DMS79 (cell line): Measurements from ENCODE around the gene CEMP1.
"Not testable (repeated sequence)": the region's sequence is repeated elsewhere in the genome, so short reads cannot be mapped to it uniquely, and the experiment has no call there.

ENCODE experiments used
- DNase-seq: peaks from one replicate; lab custom pipeline; 2025; lab: John Stamatoyannopoulos, UW

The CEMP1 gene

DNA sequence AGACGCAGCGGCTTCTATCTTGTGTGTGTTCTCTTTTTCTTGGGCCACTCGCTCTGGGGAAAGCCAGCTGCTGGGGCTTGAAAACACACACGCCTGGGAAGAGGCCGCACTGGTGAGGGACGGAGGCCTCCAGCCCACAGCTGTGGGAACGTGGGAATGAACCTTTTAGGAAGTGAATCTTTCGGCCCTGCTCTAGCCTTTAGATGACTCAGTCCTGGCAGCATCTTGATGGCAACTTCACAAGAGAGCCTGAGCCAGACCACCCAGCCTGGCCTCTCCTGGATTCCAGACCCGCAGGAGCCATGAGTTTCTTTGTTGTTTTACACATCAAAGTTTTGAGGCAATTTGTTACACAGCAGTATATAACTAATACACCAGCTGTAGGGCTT, 4.4 kb upstream of the CEMP1 start:
- no peak for DNase-seq

GRCh38 chr16:2534335-2534734, 3.1 kb upstream of the CEMP1 start:
- DNase-seq = not testable (repeated sequence)

- no peak for DNase-seq
Observed at GRCh38 chr16:2533912-2534311, 2.7 kb upstream of the CEMP1 start.

GRCh38 chr16:2533142-2533755, 2.0 kb upstream of the CEMP1 start:
- DNase-seq = not testable (repeated sequence)

GRCh38 chr16:2532494-2533141, 1.4 kb upstream of the CEMP1 start:
- no peak for DNase-seq

DNA sequence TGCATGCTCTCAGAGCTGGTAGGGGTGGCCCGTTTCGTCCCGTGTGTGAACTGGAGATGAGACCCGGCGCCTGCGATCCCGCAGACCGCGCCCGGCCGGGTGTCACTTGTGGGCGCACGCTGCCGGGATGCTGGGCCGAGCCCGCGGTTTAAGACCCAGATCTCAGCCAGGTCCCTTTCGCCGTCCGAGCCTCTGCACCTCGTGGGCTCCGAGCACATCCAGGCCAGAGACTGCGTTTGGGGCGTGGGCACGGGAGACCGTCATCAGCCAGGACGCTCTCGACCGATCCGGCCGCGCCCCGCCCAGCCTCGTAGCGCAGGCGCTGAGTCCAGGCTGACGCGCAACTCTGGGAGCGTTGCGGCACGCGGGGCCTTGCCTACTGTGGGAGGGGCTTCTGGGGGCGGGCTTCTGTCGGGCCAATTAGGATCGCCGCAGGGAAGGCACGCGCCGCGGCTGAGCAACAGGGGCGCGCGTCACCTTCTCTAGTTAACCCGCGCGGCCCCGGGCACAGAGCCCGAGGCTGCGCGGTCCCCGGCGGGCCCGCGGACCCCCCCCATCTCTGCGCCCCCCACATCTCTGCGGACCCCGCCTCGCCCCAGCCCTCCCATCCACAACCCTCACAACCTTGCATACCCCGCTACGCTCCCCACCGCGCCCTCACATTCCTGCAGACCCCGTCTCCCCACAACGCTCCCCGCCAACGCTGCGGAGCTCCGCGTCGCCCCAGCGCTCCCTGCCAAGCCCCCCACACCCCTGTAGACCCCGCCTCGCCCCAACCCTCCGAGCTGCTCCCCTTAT, 687 bp upstream of the CEMP1 start:
- DNase-seq = peak; percentile 82

GRCh38 chr16:2530629-2531318, 434 bp downstream of the CEMP1 start:
- no peak for DNase-seq

GRCh38 chr16:2529961-2530628, 1.1 kb downstream of the CEMP1 start:
- DNase-seq = no peak

DNA sequence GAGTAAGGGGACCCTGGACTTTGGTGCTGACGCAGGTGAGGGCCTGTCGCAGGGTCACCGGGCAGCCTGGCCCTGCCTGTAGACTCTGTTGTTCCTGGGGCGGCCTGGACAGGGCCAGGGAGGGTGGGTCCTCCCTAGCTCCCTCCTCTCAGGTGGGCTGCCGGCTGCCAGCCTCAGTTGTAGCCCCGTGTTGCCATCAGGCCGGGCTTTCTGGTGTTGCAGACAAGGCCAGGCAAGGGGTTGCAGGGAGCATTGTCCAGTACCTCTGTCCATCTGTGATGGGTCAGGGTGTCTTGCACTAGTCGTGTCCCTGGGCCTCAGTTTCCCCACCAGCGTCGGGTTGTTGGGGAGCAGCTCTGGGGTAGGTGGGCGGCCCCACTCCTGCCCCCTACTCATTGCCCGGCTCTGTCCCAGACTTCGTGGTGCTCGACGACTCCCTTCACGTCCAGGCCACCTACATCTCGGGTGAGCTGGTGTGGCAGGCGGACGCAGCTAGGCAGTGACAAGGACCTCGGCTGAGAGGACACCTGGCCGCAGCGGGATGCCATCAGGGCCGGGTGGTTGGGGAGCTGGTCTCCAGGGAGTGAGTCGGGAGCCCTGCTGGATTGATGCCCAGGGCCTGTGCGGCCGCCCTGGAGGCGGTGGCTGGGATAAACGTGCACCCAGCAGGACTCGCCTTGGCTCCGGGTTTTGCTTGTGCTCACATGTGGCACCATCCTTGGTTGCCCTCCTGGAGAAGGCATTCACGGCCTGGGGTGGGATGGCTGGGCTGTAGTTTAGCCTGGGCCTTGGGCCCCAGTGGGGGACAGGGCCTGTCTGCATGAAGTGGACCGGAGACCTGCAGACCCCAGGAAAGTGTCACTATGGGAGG, 1.9 kb downstream of the CEMP1 start:
- no peak for DNase-seq

GRCh38 chr16:2528161-2529060, 2.8 kb downstream of the CEMP1 start:
- no peak for DNase-seq

- DNase-seq = no peak
Observed at GRCh38 chr16:2527784-2528100, 3.5 kb downstream of the CEMP1 start.

DNA sequence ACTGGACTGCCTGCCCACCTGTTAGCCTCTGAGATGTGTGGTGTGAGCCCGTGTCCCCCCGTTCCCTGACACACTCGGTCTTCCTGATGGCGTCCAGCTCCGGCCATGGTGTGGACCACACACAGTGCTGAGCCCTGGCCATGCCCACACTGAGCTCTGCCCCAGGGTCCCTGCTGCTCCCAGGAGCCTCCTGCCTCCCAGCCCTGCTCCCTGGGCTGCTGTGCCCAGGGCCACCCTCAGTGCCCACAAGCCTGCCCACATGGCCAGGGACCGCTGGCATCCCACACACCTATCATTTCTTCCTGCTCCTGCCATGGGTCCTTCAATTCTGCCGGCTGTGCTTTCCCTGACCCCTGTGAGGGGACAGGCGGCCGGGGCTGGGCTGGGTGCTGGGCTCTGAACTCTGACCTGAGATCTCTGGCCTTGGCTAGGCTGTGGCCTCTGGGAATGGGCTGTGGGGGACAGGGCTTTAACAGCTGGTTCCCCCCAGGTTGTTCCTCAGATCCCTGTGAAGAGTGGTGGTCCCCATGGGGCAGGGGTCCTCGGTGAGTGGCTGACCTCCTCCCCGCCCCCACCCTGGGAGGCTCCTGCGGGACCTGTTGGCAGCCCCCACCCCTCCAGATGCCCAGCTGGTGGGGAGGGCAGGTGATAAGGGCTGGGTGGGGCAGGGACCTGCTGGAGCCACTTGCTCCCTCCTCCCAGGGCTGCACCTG, 4.0 kb downstream of the CEMP1 start:
- DNase-seq = no peak

DNA sequence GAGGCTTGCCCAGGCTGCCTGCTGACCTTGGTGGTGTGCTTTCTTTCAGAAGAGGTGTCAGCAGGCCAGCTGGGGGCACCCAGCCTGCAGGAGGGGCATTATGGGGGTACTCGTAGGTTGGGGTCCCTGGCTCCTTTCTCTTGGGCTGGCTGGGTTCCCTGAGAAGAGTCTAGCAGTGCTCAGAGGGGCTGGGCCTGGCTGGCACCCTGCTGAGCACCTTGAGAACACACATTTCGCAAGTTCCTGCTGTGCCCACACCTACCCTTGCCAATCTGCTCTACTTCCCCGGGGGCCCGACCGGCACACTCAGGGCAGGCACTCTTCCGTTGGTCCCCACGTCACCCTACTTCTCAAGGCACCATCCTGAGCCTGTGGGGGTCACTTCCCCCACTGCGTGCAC, 5.1 kb downstream of the CEMP1 start:
- no peak for DNase-seq

DNA sequence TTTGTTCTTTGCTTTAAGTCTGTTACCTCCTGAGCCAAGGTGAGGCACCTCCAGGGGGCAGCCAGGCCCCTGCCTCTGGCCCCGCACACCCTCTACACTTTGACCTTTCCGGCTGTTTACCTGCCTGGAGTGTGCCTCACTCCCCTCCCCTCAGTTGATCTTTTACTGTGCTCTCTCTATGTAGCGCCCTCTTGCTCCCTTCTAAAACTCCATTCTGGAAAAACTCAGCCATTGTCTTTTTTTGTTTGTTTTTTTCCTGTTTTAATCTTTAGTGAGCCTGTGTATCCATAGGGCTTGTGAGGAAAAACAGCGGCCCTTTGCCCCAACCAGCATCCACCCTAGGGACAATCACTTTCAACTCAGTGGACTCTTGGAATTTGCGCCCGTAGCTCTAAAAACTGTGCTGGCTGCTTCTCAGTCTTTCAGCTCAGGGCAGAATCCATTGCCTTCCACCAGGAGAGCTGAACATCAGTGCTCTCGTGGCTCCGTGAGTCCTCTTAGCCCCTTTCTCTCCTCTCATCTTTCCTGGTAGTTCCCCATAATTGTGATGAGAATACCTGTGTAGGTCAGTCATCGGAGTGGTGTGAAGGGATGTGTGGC, 6.8 kb downstream of the CEMP1 start:
- DNase-seq = no peak

DNA sequence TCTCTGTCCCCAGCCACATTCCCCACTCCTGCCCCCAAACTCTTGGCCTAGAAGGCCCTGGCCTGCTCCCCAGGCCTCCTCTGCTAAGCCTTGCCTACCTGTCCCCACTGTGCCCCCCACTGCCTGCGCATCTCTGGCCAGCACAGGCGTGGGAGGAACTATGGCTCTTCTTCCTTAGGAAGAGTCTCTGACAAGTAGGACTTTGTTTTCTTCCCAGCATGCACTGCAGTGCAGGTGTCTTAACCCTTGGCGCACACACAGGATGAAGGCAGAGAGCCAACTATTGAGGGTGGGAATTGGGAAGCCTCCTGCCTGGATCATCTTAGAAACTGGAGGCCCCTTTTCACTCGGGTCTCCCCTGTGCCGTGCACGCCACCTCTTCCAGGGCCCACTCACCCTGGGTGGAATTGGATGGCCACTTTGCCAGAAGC, 7.4 kb downstream of the CEMP1 start:
- DNase-seq = no peak

DNA sequence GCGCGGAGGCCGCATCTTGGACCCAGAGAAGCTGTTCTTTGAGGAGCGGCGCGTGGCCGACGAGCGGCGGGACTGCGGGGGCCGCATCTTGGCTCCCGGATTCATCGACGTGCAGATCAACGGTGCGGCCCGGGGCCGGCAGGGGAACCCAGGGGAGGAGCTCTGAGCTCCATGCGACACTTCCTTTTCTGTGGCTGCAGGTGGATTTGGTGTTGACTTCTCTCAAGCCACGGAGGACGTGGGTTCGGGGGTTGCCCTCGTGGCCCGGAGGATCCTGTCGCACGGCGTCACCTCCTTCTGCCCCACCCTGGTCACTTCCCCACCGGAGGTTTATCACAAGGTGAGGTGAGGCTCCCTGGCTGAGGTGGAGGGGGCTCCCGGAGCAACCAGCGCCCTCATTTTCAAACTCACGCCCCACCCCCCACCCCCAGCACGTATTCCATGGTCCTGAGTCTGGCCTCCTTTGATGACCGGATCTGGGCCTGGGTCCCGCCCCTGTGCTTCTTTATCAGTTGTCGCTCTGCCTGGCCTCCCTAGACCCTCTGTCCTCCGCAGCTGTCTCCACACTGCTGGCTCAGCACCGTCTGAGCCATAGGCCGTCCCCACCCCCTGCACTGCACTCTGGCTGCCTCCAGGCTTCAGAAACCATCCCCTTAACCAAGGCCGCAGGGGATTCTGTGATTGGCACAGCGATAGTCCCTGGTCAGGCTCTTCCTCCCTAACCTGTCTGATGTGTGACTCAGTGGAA, 10.2 kb downstream of the CEMP1 start:
- DNase-seq = no peak

- DNase-seq = peak; percentile 47
Observed at GRCh38 chr16:2520097-2520783, 11.0 kb downstream of the CEMP1 start, which contains the start of gene AMDHD2. Gene AMDHD2 (plus strand): TSS chr16:2520371. CDS start chr16:2520459, 88 bp downstream.

GRCh38 chr16:2519711-2520080, 11.5 kb downstream of the CEMP1 start:
- DNase-seq = no peak
